GM23248 (cell line): Measurements from ENCODE around the gene MAP2K7. TPM values are rescaled to one million over a fixed set of nuclear protein-coding genes. Genes with fewer than 3 reads are reported as not detected.
"Not testable (repeated sequence)": the region's sequence is repeated elsewhere in the genome, so short reads cannot be mapped to it uniquely, and the experiment has no call there.

Source experiments
- DNase-seq: peaks from one replicate; pipeline ENCODE4 v3.0.0-alpha.2; 2015
- H2AFZ ChIP-seq: fragments of 200-600 bp; sonication (generic); 2 replicates; pipeline ENCODE4 v1.6.1; 2016; ENCODE audit warnings: antibody characterized with exemption
- H3F3A ChIP-seq: fragments of 200-600 bp; sonication (generic); 2 replicates; pipeline ENCODE4 v1.6.1; 2016; ENCODE audit warnings: mild to moderate bottlenecking, antibody characterized with exemption, mixed run types; ENCODE audit not compliant: insufficient read depth
- H3K27ac ChIP-seq: fragments of 200-600 bp; sonication (generic); 2 replicates; pipeline ENCODE4 v1.5.1; 2016; ENCODE audit warnings: mild to moderate bottlenecking
- H3K27me3 ChIP-seq: fragments of 200-600 bp; sonication (generic); replicated peaks from 2 replicates; pipeline ENCODE4 v1.6.1; 2016; ENCODE audit warnings: mild to moderate bottlenecking; ENCODE audit not compliant: insufficient read depth
- H3K36me3 ChIP-seq: fragments of 200-600 bp; sonication (generic); 2 replicates; pipeline ENCODE4 v1.6.1; 2016; ENCODE audit warnings: low read depth, mild to moderate bottlenecking
- H3K4me1 ChIP-seq: fragments of 200-600 bp; sonication (generic); 2 replicates; pipeline ENCODE4 v1.6.1; 2016; ENCODE audit warnings: mild to moderate bottlenecking; ENCODE audit not compliant: insufficient read depth
- H3K4me2 ChIP-seq: fragments of 200-600 bp; sonication (generic); one replicate; pipeline ENCODE4 v1.6.1; 2016; ENCODE audit warnings: mild to moderate bottlenecking; ENCODE audit not compliant: unreplicated experiment
- H3K4me3 ChIP-seq: fragments of 200-600 bp; sonication (generic); 2 replicates; pipeline ENCODE4 v1.5.1; 2016; ENCODE audit warnings: mild to moderate bottlenecking
- H3K79me2 ChIP-seq: fragments of 200-600 bp; sonication (generic); 2 replicates; pipeline ENCODE4 v1.6.1; 2016; ENCODE audit warnings: mild to moderate bottlenecking; ENCODE audit not compliant: insufficient read depth
- H3K9ac ChIP-seq: fragments of 200-600 bp; sonication (generic); 2 replicates; pipeline ENCODE4 v1.6.1; 2016; ENCODE audit warnings: mild to moderate bottlenecking
- H3K9me2 ChIP-seq: fragments of 200-600 bp; sonication (generic); 2 replicates; pipeline ENCODE4 v1.6.1; 2016; ENCODE audit warnings: mixed run types, mild to moderate bottlenecking, moderate library complexity; ENCODE audit not compliant: insufficient read depth
- H3K9me3 ChIP-seq: fragments of 200-600 bp; sonication (generic); one replicate; pipeline ENCODE4 v1.6.1; 2017; ENCODE audit warnings: low read depth
- H4K20me1 ChIP-seq: fragments of 200-600 bp; sonication (generic); 2 replicates; pipeline ENCODE4 v1.6.0; 2016; ENCODE audit not compliant: insufficient read depth
- EZH2 ChIP-seq: fragments of 200-600 bp; sonication (generic); IDR thresholded peaks from 2 replicates; pipeline ENCODE4 v1.6.1; 2018; ENCODE audit warnings: antibody characterized with exemption, mild to moderate bottlenecking; ENCODE audit not compliant: insufficient read depth, poor library complexity, severe bottlenecking
- EZH2phosphoT487 ChIP-seq: fragments of 200-600 bp; sonication (generic); IDR thresholded peaks from 2 replicates; pipeline ENCODE4 v1.6.1; 2018; ENCODE audit warnings: antibody characterized with exemption, moderate library complexity, mild to moderate bottlenecking, low read depth; ENCODE audit not compliant: insufficient read depth
- WGBS, 2 experiments: methylation state at CpG; one replicate each; pipeline ENCODE4 v1.1.6; 2015 to 2017; ENCODE audit warnings: low lambda C conversion rate in 2 of 2, low coverage in 1 of 2; ENCODE audit errors: missing lambda C conversion rate in 2 of 2; 5-methylcytosine and 5-hydroxymethylcytosine counted together
- in situ Hi-C: fragments of 300-500 bp; cut with MboI; formaldehyde crosslinking; loops from 2 replicates; pipeline ENCODE4 v1.15.0; 2020
- polyA plus RNA-seq: library from polyadenylated mRNA; unstranded; fragments of >200 nt; fragmentation: Nextera tagmentation; extraction: Ambion mirVana; gene quantifications from 2 replicates; pipeline ENCODE4 v1.2.1, GENCODE V29; 2016
- total RNA-seq: library from RNA; depleted of rRNA; stranded (reverse); fragments of >200 nt; shearing (Covaris generic); gene quantifications from 2 replicates; pipeline ENCODE4 v1.2.3, GENCODE V29; 2014

MAP2K7 gene
- total and polyA plus RNA-seq, 2 experiments from 2014 or later = 4.6 to 9.7 TPM

GRCh38 chr19:7888145-7888825 is 15.4 kb upstream of the MAP2K7 start, which contains the start of gene LRRC8E:
TSS of gene LRRC8E (plus strand) at chr19:7888510. CDS start at chr19:7895604, 7,094 bp downstream.
- H3K9ac ChIP-seq = peak within 1 kb of the TSS; percentile 93
- in situ Hi-C loops = no loop called here
- no peaks in the 10 kb centered on the region for H3K79me2 ChIP-seq
- peak within 1 kb of the TSS; percentile 93 for H3K4me2 ChIP-seq
- WGBS, 2 experiments = 4% methylated on average over 36 to 53 of the region's 53 CpGs
- H3K27ac ChIP-seq = no peak within 1 kb of the TSS
- TF ChIP-seq EZH2 (no peak), EZH2phosphoT487 (no peak)
- no peaks in the 10 kb centered on the region for H3F3A ChIP-seq
- no peaks in the 10 kb centered on the region for H3K4me1 ChIP-seq
- DNase-seq = peak; percentile 88
- H3K9me2 ChIP-seq = no peaks in the 10 kb centered on the region
- H3K4me3 ChIP-seq = peak within 1 kb of the TSS; percentile 88
- peak within 1 kb of the TSS; percentile 88 for H2AFZ ChIP-seq
- H3K27me3 ChIP-seq = no peaks in the 10 kb centered on the region
- no peaks in the 10 kb centered on the region for H3K36me3 ChIP-seq
- no peaks in the 10 kb centered on the region for H3K9me3 ChIP-seq
- H4K20me1 ChIP-seq = no peaks in the 10 kb centered on the region

- Histone ChIP-seq H3K9me2 (no peaks in the 10 kb centered on the region), H3K4me2 (peak overlapping the region; percentile 93), H3K4me1 (no peaks in the 10 kb centered on the region), H4K20me1 (no peaks in the 10 kb centered on the region), H3K9ac (peak overlapping the region; percentile 93), H3K79me2 (no peaks in the 10 kb centered on the region), H2AFZ (peak overlapping the region; percentile 88), H3K27ac (no peak overlapping the region), H3F3A (no peaks in the 10 kb centered on the region), H3K9me3 (no peaks in the 10 kb centered on the region), H3K36me3 (no peaks in the 10 kb centered on the region), H3K27me3 (no peaks in the 10 kb centered on the region), H3K4me3 (peak overlapping the region; percentile 88)
- TF ChIP-seq EZH2phosphoT487 (no peak), EZH2 (no peak)
- no peak for DNase-seq
- in situ Hi-C loops = no loop called here
- 64 to 65% methylated on average over 8 of the region's 8 CpGs for WGBS, 2 experiments
Observed at GRCh38 chr19:7888826-7889217, 14.9 kb upstream of the MAP2K7 start.

GRCh38 chr19:7893362-7894101 is 10.1 kb upstream of the MAP2K7 start:
- H3K27me3 ChIP-seq, H3K4me3 ChIP-seq, in situ Hi-C loops, H3K27ac ChIP-seq, H3K4me2 ChIP-seq, H3K9me2 ChIP-seq, H4K20me1 ChIP-seq, H3K36me3 ChIP-seq, H3F3A ChIP-seq, H3K9me3 ChIP-seq, H3K79me2 ChIP-seq, H3K4me1 ChIP-seq, H3K9ac ChIP-seq, H2AFZ ChIP-seq: not testable (repeated sequence)
- 78 to 80% methylated on average over 18 of the region's 18 CpGs for WGBS, 2 experiments
- peak; percentile 63 for DNase-seq

- WGBS, 2 experiments = 66% methylated on average over 17 to 18 of the region's 18 CpGs
- in situ Hi-C loops = no loop called here
- no peaks in the 10 kb centered on the region for H3K36me3 ChIP-seq
Observed at GRCh38 chr19:7894612-7895309, 8.9 kb upstream of the MAP2K7 start.

More at GRCh38 chr19:7894612-7895309, 8.9 kb upstream of the MAP2K7 start:
- no peaks in the 10 kb centered on the region for H3F3A ChIP-seq
- H3K4me2 ChIP-seq = no peak overlapping the region
- H3K9ac ChIP-seq = no peak overlapping the region
- no peaks in the 10 kb centered on the region for H3K27me3 ChIP-seq
- H3K4me3 ChIP-seq = no peak overlapping the region
- H3K9me3 ChIP-seq = no peaks in the 10 kb centered on the region
- no peak overlapping the region for H3K27ac ChIP-seq
- no peaks in the 10 kb centered on the region for H3K4me1 ChIP-seq
- no peak for DNase-seq
- TF ChIP-seq EZH2phosphoT487 (no peak), EZH2 (no peak)
- H4K20me1 ChIP-seq = no peaks in the 10 kb centered on the region
- no peak overlapping the region for H2AFZ ChIP-seq
- H3K9me2 ChIP-seq = no peaks in the 10 kb centered on the region
- H3K79me2 ChIP-seq = no peaks in the 10 kb centered on the region
